Stimulated activated CD8-positive, alpha-beta memory T cell treated with anti-CD3 and anti-CD28 coated beads, Interleukin-15, amount 100 ng/mL, for 24 hours (primary cell): ENCODE results near the gene MITD1.
"Not testable (repeated sequence)": the region's sequence is repeated elsewhere in the genome, so short reads cannot be mapped to it uniquely, and the experiment has no call there.

Source experiments
- DNase-seq: peaks from one replicate; pipeline ENCODE4 v3.0.0-alpha.2; 2020; ENCODE audit warnings: low read depth

The MITD1 gene

GRCh38 chr2:99180755-99181623 lies at the start of gene MITD1, which contains the start of gene MRPL30:
Gene MITD1, minus strand, starts transcription at chr2:99181058. Its CDS starts 77 bp downstream, at chr2:99180981.
Gene MRPL30, plus strand, starts transcription at chr2:99181184. Its CDS starts 5,020 bp downstream, at chr2:99186204.
- peak; percentile 67 for DNase-seq

- no peak for DNase-seq
These were observed 37.2 kb upstream of the MITD1 start for GRCh38 chr2:99217929-99218501.

- no peak for DNase-seq
These were observed 35.2 kb upstream of the MITD1 start for GRCh38 chr2:99216096-99216495.

GRCh38 chr2:99205491-99205890 lies 24.6 kb upstream of the MITD1 start:
- no peak for DNase-seq

- no peak for DNase-seq
These were observed 21.3 kb upstream of the MITD1 start for GRCh38 chr2:99201959-99202678.

GRCh38 chr2:99200076-99200800 lies 19.4 kb upstream of the MITD1 start:
- no peak for DNase-seq

GRCh38 chr2:99198103-99198841 lies 17.4 kb upstream of the MITD1 start:
- no peak for DNase-seq

- not testable (repeated sequence) for DNase-seq
These were observed 11.5 kb upstream of the MITD1 start for GRCh38 chr2:99192364-99192763.

GRCh38 chr2:99190548-99190947 lies 9.7 kb upstream of the MITD1 start:
- no peak for DNase-seq

- no peak for DNase-seq
These were observed 7.5 kb upstream of the MITD1 start for GRCh38 chr2:99188357-99188756.

GRCh38 chr2:99187011-99187410 lies 6.2 kb upstream of the MITD1 start:
- no peak for DNase-seq

- no peak for DNase-seq
These were observed 4.0 kb upstream of the MITD1 start for GRCh38 chr2:99184811-99185210.

- DNase-seq: no peak
These were observed 2.2 kb upstream of the MITD1 start for GRCh38 chr2:99183025-99183424.

GRCh38 chr2:99181624-99182000 lies 754 bp upstream of the MITD1 start:
- no peak for DNase-seq

GRCh38 chr2:99171377-99172140 lies 9.3 kb downstream of the MITD1 start:
- DNase-seq: no peak

- DNase-seq: no peak
These were observed 11.3 kb downstream of the MITD1 start for GRCh38 chr2:99169534-99169933.

- no peak for DNase-seq
These were observed 14.6 kb downstream of the MITD1 start for GRCh38 chr2:99166218-99166617.

- no peak for DNase-seq
These were observed 21.3 kb downstream of the MITD1 start for GRCh38 chr2:99159594-99159993.

- DNase-seq: no peak
These were observed 22.3 kb downstream of the MITD1 start for GRCh38 chr2:99158599-99158998.

GRCh38 chr2:99156891-99157290 lies 24.0 kb downstream of the MITD1 start:
- no peak for DNase-seq
